NOMO-1 treated with DMSO at 0.1 percent for 48 hours (cell line): ENCODE measurements around the gene ANGPTL5.
A peak's percentile ranks its signal among the peaks of the same experiment; 100 is the strongest.
"Not testable (repeated sequence)": the region's sequence is repeated elsewhere in the genome, so short reads cannot be mapped to it uniquely, and the experiment has no call there.

Source experiments
- DNase-seq: peaks from one replicate; lab custom pipeline; 2025; ENCODE audit not compliant: unreplicated experiment; lab: John Stamatoyannopoulos, UW

Gene ANGPTL5

DNA sequence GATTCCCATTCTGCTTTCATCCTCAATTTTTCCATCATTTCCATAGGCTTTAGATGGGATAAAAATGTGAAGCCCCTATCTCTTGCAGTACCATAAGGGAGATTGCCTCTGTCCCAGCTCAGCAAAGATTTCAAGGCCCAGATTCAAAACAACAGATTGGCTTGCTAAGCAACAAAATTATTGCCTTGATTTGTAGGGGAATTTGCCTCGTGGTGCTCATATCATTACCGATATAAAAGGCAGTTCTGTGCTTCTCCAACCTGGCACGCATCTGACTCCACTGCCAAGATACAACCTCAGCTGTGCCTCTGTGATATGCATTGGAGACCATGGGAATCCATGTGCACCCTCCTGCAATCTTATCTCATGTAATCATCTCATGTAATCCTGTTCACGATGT, 26.6 kb downstream of the ANGPTL5 start:
- DNase-seq: no peak

- DNase-seq: no peak
Measured at GRCh38 chr11:101885631-101886030, 30.7 kb downstream of the ANGPTL5 start.

DNA sequence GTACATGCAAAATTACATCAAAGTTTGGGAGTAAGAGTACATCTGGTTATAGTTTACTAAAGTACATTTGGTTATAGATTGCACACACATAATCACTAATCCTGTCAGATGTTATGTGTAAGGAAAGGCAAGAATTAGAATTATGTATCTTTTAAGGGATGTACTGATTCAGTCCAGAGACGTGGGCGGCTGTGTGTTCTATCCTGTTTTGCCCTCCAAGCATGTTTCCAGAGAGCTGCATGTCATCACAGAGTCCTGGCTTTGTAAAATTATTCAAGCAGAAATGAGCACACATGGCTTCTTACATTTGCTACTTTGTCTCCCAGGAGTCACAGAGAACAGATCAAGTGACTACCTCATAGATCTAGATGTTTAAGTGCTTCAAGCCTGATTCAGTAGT, 34.7 kb downstream of the ANGPTL5 start:
- no peak for DNase-seq

- DNase-seq: no peak
Measured at GRCh38 chr11:101880222-101880621, 36.1 kb downstream of the ANGPTL5 start.

- no peak for DNase-seq
Measured at GRCh38 chr11:101872171-101872882, 44.0 kb downstream of the ANGPTL5 start.

- no peak for DNase-seq
Measured at GRCh38 chr11:101870510-101870909, 45.8 kb downstream of the ANGPTL5 start.

GRCh38 chr11:101867951-101868350, 48.4 kb downstream of the ANGPTL5 start:
- no peak for DNase-seq

DNA sequence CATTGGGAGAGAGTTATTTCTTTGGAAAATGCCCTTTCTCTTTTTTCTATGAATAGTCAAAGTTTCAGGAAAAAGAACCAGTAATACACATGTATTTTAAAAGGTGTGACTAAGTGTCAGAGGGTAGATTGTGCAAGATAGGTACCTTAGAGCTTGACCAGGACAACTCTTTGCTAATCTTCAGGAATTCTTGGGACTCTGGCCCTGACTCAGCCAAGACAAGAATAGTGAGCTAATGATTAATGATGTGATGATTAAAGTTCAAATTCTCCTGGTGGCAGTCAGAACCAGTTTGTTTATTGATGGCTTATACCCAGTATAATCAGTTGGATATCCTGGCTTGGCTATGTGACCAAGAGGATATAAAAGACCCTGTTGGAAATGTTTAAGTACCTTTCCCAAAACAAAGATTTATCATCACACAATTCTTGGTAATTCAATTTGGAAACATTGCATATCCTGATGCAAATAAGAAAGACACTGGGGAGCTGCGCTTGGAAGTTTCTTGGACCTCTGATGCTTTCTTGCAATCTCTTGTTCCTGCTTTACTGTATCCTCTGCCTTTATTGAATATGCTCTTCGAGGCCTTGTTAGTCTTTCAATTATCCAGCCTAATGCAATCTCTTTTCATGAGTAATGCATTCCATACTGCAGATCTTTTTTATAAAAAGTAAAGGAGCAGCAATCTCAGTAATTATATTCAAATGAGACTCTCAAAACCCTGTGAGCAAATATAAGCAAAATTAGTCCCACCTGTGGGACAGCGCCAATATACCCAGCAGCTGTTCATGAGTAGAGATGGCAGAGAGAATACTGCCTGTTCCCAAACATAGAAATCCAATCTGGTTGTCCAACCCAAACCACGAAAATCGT, 49.5 kb downstream of the ANGPTL5 start:
- DNase-seq: no peak

- DNase-seq: no peak
Measured at GRCh38 chr11:101864098-101864497, 52.2 kb downstream of the ANGPTL5 start.

DNA sequence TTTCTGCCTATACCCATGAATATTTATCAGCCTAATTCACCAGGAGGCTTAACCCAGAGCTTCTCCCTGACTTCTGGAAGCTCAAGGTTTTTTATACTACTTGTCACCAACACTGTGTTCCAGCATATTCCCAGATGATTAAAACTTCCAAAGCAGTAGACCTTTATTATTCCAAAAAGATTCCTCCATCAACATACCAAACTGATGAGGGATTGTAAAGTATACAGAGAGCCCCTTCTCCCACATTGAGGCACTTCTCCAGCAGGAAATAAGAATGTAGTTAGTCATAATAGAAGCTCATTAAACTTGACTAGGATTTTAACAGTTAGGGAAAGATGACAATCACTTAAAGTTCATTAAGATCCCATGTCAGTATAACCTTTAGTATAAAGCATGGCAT, 53.0 kb downstream of the ANGPTL5 start:
- no peak for DNase-seq

DNA sequence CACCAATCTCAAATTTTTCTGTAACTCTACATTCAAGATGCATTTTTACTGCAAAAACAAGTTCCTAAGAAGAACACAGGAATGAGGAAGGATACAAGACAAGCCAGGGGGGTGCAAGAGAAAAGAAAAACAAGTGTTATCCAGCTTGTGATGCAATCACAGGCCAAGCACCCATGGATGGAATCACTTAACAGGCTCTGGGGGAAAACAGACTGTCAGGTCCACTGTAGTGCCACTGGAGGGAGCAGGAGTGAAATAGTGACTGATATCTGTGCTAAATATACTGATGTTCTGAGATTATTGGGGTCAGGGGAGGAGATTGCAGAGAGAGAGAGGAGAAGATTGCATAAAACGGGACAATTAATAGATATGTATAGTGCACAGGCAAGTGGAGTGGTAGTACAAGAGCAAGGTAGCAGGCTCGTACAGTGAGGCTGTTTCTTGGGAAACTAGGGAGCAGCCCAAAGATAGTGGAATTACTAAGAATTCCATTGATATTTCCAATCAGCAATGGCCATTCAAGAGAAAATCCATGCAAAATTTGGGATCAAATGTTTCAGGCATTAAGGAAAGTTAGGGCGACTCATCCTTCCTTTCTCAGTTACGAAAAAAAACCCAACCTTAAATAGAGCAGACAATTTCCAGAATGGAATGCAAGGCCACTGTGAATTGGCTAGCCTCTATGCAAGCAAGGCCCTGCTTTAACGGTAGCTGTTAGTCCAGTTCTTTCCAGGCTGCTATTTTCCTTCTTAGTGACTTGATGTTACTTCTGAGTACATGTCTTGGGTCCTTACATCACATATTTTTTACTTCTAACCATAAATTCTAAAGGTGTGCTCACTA, 53.7 kb downstream of the ANGPTL5 start:
- DNase-seq: no peak

DNA sequence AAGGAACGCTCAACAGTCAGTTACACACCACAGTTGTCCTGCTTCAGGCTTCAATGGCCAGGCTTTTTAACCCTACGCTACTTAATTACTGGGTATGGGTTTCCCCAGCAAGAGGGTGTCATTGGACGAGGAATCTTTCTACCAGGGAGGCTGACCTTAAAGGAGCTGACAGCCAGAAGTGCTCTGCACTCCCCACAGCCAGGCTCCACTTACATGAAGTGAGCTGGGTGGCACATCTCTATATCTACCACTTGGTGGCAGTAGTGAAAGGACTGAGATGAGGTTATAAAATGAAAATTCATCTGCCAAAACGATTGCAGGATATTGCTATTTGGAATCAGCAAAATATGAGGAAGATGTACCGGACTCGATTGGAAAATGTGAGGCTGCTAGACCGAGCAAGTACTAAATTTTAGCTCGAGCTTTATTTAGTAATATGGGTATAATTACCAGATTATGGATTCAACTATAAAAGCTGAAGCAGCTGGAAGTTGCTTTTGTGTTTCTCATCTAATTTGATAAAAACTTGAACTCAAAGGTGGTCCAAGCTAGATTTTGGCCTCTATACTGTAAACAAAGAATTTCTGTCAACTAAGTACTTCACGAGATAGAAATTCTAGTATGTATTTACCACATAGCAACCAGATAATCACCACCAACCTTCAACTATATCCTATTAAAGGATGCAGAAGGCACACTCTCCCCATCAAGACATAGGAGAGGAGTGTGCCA, 55.5 kb downstream of the ANGPTL5 start:
- peak; percentile 7 for DNase-seq

- not testable (repeated sequence) for DNase-seq
Measured at GRCh38 chr11:101852260-101852659, 64.1 kb downstream of the ANGPTL5 start.

DNA sequence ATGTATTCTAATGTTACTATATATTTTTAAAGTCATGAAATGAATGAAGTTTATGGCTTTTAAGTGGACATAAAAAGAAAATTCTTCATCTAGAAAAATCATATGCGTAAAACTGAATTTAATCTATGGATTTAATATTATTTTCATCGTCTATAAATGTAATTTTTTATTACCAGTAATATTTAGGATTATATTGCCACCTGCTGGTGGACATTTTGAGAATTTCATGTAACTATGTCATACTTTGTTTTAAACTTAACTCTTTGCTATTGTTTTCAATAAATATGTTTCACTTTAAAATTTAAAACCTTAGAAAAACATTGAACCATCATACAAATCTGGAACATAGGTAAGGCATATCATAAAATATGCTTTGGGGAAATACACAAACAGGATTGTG, 68.1 kb downstream of the ANGPTL5 start:
- DNase-seq: no peak

DNA sequence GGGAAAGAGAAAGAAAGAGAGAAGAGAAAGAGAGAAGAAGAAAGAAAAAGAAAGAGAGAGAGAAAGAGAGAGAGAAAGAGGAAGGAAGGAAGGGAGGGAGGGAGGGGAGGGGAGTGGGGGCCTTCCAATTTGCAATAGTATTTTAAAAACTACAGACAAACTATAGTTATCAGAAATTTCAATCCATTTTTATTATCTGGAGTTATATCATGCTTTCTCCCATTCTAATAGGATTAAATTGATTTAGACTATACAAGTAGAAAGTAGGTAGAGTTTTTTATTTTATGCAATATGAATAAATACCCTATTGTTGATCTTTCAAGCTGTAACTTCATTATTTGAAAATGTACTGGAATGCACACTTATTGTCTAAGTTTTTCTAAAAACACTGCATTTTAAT, 71.7 kb downstream of the ANGPTL5 start:
- DNase-seq: no peak

GRCh38 chr11:101840704-101841103, 75.6 kb downstream of the ANGPTL5 start:
- DNase-seq: no peak
